GM18508 (cell line): Measurements from ENCODE around the gene TOP2B.
A peak's percentile ranks its signal among the peaks of the same experiment; 100 is the strongest.

Source experiments
- ATAC-seq: cut with Tn5 transposase; IDR thresholded peaks from one replicate; pipeline ENCODE4 v1.9.1; 2021; ENCODE audit warnings: moderate number of reproducible peaks; ENCODE audit not compliant: insufficient read depth, unreplicated experiment

The TOP2B gene, protein sequence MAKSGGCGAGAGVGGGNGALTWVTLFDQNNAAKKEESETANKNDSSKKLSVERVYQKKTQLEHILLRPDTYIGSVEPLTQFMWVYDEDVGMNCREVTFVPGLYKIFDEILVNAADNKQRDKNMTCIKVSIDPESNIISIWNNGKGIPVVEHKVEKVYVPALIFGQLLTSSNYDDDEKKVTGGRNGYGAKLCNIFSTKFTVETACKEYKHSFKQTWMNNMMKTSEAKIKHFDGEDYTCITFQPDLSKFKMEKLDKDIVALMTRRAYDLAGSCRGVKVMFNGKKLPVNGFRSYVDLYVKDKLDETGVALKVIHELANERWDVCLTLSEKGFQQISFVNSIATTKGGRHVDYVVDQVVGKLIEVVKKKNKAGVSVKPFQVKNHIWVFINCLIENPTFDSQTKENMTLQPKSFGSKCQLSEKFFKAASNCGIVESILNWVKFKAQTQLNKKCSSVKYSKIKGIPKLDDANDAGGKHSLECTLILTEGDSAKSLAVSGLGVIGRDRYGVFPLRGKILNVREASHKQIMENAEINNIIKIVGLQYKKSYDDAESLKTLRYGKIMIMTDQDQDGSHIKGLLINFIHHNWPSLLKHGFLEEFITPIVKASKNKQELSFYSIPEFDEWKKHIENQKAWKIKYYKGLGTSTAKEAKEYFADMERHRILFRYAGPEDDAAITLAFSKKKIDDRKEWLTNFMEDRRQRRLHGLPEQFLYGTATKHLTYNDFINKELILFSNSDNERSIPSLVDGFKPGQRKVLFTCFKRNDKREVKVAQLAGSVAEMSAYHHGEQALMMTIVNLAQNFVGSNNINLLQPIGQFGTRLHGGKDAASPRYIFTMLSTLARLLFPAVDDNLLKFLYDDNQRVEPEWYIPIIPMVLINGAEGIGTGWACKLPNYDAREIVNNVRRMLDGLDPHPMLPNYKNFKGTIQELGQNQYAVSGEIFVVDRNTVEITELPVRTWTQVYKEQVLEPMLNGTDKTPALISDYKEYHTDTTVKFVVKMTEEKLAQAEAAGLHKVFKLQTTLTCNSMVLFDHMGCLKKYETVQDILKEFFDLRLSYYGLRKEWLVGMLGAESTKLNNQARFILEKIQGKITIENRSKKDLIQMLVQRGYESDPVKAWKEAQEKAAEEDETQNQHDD (N-terminal part only)

GRCh38 chr3:25664812-25665314 is at the start of gene TOP2B:
TSS of gene TOP2B (minus strand) at chr3:25664907. CDS start at chr3:25664297, 610 bp downstream.
- peak; percentile 85 for ATAC-seq

DNA sequence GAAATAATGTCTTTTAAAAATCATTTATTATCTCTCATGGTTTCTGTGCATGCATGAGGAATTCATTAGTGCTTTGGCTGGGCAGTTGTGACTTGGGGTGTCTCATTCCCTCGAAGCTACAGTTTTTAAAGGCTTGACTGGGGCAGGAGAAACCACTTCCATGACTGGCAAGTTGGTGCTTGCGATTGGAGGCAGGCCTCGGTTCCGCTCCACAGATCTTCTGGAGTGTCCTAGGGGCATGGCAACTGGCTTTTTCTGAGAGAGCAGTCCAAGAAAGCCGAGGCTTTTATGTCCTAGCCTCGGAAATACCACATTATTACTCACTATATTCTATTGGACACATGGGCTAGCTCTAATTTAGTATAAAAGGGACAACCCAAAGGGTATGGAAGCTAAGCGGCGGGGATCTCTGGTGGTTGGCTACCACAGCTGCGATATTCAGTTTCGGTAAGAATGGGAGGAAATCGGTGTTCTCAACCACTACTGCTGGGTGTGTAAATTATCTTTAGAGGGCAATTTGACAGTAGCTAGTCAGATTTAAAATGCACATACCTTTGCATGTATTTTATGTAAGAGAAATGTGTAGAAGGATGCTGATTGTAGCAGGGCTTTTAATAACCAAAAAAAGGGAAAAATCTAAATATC is 48.8 kb upstream of the TOP2B start:
- no peak for ATAC-seq

DNA sequence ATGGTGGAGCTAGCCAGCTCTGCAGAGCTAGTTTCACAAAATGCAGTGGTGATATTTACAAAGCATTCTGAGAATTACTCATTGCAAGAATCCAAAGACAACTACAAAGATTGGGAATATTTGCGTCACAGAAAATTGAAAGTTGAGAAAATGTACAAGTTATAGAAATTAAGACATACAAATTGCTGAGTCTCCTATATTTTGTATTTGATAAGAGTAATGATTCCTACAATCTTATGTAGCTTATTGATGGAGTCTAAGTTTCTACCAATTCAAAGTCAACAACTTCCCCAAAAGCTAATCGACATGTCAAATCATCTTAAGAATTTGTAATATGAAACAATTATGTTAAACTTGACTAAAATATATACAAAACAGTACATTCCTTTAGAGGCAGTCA is 46.4 kb upstream of the TOP2B start:
- no peak for ATAC-seq

- ATAC-seq, result no peak
Measured at GRCh38 chr3:25708036-25708435, 43.3 kb upstream of the TOP2B start.

DNA sequence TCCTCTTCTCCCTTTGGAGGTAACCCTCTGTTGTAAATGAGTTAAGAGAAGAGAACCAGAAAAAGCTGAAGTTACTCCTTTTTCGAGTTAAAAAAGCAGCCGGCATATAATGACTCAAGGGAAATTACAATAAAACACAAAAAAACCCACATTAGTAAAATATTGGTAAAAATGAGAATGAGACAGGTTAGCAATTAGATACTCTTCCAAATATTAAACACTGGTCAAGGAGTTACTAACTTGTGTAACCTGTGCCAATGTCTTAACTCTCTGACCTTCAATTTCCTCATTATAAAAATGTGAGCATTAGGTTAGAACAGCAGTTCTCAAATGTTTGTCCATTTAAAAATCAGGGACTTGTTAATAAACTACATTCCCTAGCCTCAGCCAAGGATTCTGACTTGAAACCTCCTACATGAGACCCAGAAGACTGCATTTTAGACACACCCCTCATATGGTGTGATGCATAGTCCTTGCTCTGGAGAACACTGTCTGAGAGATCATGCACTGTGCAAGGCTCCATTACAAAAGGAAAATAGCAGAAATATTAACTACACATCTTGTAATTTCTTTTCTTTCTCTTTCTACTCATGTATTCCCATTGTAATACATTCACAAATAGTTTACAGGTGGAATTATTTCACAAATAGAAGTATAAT is 42.7 kb upstream of the TOP2B start:
- ATAC-seq, result peak; percentile 48

GRCh38 chr3:25706213-25706612 is 41.5 kb upstream of the TOP2B start:
- ATAC-seq, result no peak

GRCh38 chr3:25697553-25697952 is 32.8 kb upstream of the TOP2B start:
- ATAC-seq, result no peak

DNA sequence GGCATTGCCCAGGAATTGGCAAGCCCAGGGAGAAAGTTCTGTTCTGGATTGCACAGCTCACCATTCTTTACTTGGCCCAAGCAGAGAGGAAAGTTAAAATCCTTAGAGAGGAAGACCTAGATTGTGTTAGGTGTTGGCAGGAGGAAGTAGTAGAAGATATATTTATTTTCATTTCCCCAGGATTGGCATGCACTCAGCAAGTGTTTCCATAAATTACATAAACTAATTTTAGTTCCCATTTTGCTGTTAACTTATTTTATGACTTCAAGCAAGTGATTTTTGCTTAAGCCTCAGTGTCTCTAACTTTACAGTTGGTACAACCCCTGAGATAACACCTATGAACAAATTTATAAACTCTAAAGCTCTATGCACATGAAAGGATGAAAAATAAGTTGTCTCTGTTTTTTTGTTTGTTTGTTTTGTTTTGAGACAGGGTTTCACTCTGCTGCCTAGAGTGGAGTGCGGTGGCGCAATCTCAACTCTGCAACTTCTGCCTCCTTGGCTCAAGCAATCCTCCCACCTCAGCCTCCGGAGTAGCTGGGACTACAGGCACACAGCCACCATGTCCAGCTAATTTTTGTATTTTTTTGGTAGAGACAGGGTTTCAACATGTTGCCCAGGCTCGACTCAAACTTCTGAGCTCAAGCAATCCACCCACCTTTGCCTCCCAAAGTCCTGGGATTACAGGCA is 31.2 kb upstream of the TOP2B start:
- no peak for ATAC-seq

DNA sequence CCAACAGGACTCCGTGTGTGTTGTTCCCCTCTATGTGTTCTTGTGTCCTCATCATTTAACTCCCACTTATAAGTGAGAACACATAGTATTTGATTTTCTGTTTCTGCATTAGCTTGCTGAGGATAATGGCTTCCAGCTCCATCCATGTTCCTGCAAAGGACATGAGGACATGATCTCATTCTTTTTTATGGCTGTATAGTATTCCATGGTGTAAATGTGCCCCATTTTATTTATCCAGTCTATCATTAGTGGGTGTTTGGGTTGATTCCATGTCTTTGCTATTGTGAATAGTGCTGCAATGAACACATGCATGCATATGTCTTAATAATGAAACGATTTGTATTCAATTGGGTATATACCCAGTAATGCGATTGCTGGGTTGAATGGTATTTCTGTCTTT is 28.5 kb upstream of the TOP2B start:
- ATAC-seq, result no peak

DNA sequence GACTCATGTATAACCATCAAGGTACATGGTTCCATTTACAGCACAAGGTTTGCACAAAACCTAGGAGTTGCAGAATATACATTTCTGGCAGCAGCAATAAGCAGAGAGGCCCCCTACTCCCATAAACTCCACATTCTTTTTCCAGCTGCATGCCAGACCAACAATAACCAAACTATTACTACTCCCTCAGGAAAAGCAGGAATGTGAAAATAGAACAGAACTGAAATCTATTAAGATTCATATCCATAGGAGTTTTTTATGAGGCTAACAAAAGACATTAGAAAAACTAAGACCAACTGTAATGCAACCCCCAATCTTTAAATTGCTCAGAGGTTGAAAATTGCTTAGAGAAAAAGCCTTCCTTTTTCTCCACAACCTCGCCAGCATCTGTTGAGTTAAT is 27.6 kb upstream of the TOP2B start:
- ATAC-seq, result no peak

GRCh38 chr3:25690768-25691533 is 26.2 kb upstream of the TOP2B start:
- ATAC-seq, result no peak

DNA sequence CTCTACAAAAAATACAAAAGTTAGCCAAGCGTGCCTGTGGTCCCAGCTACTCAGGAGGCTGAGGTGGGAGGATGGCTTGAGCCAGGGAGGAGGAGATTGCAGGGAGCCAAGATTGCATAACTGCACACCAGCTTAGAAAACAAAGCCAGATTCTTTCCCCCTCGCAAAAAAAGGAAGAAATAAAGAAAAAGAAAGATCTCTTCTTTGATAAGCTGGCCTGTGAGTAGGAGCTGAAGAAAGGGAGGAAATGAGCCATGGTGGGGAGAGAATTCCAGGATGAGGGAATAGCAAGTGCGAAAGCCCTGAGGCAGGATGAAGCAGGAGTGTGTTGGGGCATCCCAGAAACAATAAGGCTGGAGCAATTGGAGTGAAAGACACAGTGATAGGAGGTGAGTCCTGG is 24.5 kb upstream of the TOP2B start:
- ATAC-seq, result no peak

- no peak for ATAC-seq
Measured at GRCh38 chr3:25687742-25688141, 23.0 kb upstream of the TOP2B start.

DNA sequence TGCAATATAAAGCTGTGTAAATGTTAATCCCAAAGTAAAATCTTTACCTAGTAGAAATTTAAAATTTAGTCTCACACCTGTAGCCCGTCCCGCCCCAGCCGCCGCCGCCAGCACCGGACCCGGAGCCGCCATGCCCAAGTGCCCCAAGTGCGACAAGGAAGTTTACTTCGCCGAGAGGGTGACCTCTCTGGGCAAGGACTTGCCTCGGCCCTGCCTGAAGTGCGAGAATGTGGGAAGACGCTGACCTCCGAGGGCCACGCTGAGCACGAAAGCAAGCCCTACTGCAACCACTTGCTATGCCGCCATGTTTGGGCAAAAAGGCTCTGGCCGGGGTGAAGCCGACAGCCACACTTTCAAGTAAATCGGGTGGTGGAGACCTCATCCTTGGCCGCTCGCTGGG is 22.1 kb upstream of the TOP2B start:
- no peak for ATAC-seq

GRCh38 chr3:25683882-25684281 is 19.2 kb upstream of the TOP2B start:
- no peak for ATAC-seq

- ATAC-seq, result no peak
Measured at GRCh38 chr3:25683410-25683809, 18.7 kb upstream of the TOP2B start.

- no peak for ATAC-seq
Measured at GRCh38 chr3:25679642-25680302, 15.1 kb upstream of the TOP2B start.

DNA sequence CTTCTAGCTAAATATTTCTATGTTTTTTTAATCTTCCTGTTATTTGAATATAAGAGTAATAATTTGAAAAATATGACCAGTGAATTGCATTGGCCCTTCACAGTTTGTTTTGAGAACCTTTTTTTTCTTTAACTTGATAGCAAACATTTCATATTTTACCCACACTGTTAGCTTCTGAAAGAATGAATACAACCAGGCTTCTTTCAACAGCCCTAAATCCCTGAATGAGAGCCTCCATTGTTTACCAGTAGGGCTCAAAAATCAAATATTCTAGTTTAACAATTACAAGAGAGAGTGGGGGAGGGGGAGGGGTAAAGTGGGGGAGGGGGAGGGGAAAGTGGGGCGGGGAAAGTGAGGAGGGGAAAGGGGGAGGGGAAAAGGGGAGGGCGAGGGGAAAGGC is 14.5 kb upstream of the TOP2B start:
- no peak for ATAC-seq
